ENCODE data around the gene CCDC192.

GRCh38 chr5:127840809-127841208, 137.6 kb downstream of the CCDC192 start:
- no peak for TF ChIP-seq CTCF (IDR thresholded peaks at IDR 0.05; ENCODE audit: low read depth, low read length, poor library complexity, severe bottlenecking)
- TF ChIP-seq EZH2phosphoT487 (IDR thresholded peaks at IDR 0.05; ENCODE audit: borderline replicate concordance, low read length): no peak
